NK-92 (cell line): ENCODE results near the gene ZNF320.
"Not testable (repeated sequence)": the region's sequence is repeated elsewhere in the genome, so short reads cannot be mapped to it uniquely, and the experiment has no call there.

Experiments used
- DNase-seq: peaks from one replicate; lab custom pipeline; 2025; ENCODE audit not compliant: unreplicated experiment; lab: John Stamatoyannopoulos, UW

ZNF320 gene

GRCh38 chr19:52897138-52897935 is at the start of gene ZNF320:
ZNF320 (minus strand) TSS chr19:52897635; CDS start chr19:52890255, 7,380 bp downstream.
- DNase-seq, result peak; percentile 49

- no peak for DNase-seq
Measured at GRCh38 chr19:52946322-52947310, 49.2 kb upstream of the ZNF320 start.

GRCh38 chr19:52945652-52946321 is 48.4 kb upstream of the ZNF320 start:
- DNase-seq, result no peak

GRCh38 chr19:52944703-52945493 is 47.5 kb upstream of the ZNF320 start:
- not testable (repeated sequence) for DNase-seq

GRCh38 chr19:52943884-52944643 is 46.6 kb upstream of the ZNF320 start:
- DNase-seq, result no peak

GRCh38 chr19:52943134-52943883 is 45.9 kb upstream of the ZNF320 start:
- no peak for DNase-seq

- DNase-seq, result peak; percentile 72
Measured at GRCh38 chr19:52942386-52943133, 45.1 kb upstream of the ZNF320 start.

GRCh38 chr19:52941941-52942385 is 44.5 kb upstream of the ZNF320 start:
- no peak for DNase-seq

- not testable (repeated sequence) for DNase-seq
Measured at GRCh38 chr19:52941523-52941922, 44.1 kb upstream of the ZNF320 start.

GRCh38 chr19:52940905-52941304 is 43.5 kb upstream of the ZNF320 start:
- DNase-seq, result not testable (repeated sequence)

GRCh38 chr19:52938761-52939160 is 41.3 kb upstream of the ZNF320 start:
- no peak for DNase-seq

- no peak for DNase-seq
Measured at GRCh38 chr19:52936954-52937325, 39.5 kb upstream of the ZNF320 start.

- no peak for DNase-seq
Measured at GRCh38 chr19:52936151-52936953, 38.9 kb upstream of the ZNF320 start.

- DNase-seq, result no peak
Measured at GRCh38 chr19:52935434-52935833, 38.0 kb upstream of the ZNF320 start.

GRCh38 chr19:52924641-52925040 is 27.2 kb upstream of the ZNF320 start:
- not testable (repeated sequence) for DNase-seq

GRCh38 chr19:52923778-52924593 is 26.6 kb upstream of the ZNF320 start:
- no peak for DNase-seq
